Mononuclear cell (primary cell): ENCODE results near the gene SDC3. TPM values are rescaled to one million over a fixed set of nuclear protein-coding genes. Genes with fewer than 3 reads are reported as not detected.

Experiments
- H3K27me3 ChIP-seq: 2 replicates; pipeline ENCODE4 v1.6.0; 2011; ENCODE audit warnings: low read length, control low read depth; ENCODE audit not compliant: insufficient read depth
- H3K4me1 ChIP-seq: 2 replicates; pipeline ENCODE4 v1.5.1; 2011; ENCODE audit warnings: mild to moderate bottlenecking, low read length, control low read depth; ENCODE audit not compliant: insufficient read depth
- H3K4me3 ChIP-seq: 2 replicates; pipeline ENCODE4 v1.5.1; 2011; ENCODE audit warnings: mild to moderate bottlenecking, low read length, moderate library complexity
- H3K9me3 ChIP-seq: 2 replicates; pipeline ENCODE4 v1.5.1; 2011; ENCODE audit warnings: low read depth, mild to moderate bottlenecking, control low read depth, low read length
- total RNA-seq: library from RNA; depleted of rRNA; stranded (reverse); fragments of >200 nt; gene quantifications from one replicate; pipeline ENCODE4 v1.2.3, GENCODE V29; 2012

The SDC3 gene
- total RNA-seq, 1 donor: 0.73 TPM

- peaks cover 4% of the 10 kb centered on the region for H3K27me3 ChIP-seq
Observed at GRCh38 chr1:30890502-30891226, 17.9 kb downstream of the SDC3 start.

GRCh38 chr1:30889511-30889910 is 19.0 kb downstream of the SDC3 start:
- H3K4me1 ChIP-seq: no peaks in the 10 kb centered on the region
- H3K27me3 ChIP-seq: peaks cover 4% of the 10 kb centered on the region
- no peaks in the 10 kb centered on the region for H3K9me3 ChIP-seq
- H3K4me3 ChIP-seq: no peak overlapping the region

More at GRCh38 chr1:30890502-30891226, 17.9 kb downstream of the SDC3 start:
- Histone ChIP-seq H3K4me3 (no peak overlapping the region), H3K4me1 (no peaks in the 10 kb centered on the region), H3K9me3 (no peaks in the 10 kb centered on the region)

- H3K4me3 ChIP-seq: no peak overlapping the region
- no peaks in the 10 kb centered on the region for H3K4me1 ChIP-seq
- H3K27me3 ChIP-seq: peaks cover 4% of the 10 kb centered on the region
- no peaks in the 10 kb centered on the region for H3K9me3 ChIP-seq
Observed at GRCh38 chr1:30888975-30889374, 19.6 kb downstream of the SDC3 start.

GRCh38 chr1:30888391-30888790 is 20.2 kb downstream of the SDC3 start:
- Histone ChIP-seq H3K27me3 (peaks cover 4% of the 10 kb centered on the region), H3K4me1 (no peaks in the 10 kb centered on the region), H3K9me3 (no peaks in the 10 kb centered on the region), H3K4me3 (no peak overlapping the region)

- H3K4me1 ChIP-seq: no peaks in the 10 kb centered on the region
- no peak overlapping the region for H3K4me3 ChIP-seq
- H3K9me3 ChIP-seq: no peaks in the 10 kb centered on the region
- peaks cover 4% of the 10 kb centered on the region for H3K27me3 ChIP-seq
Observed at GRCh38 chr1:30887485-30888315, 20.9 kb downstream of the SDC3 start.

GRCh38 chr1:30886710-30887428 is 21.7 kb downstream of the SDC3 start:
- H3K4me3 ChIP-seq: no peak overlapping the region

GRCh38 chr1:30885570-30886522 is 22.7 kb downstream of the SDC3 start:
- Histone ChIP-seq H3K4me1 (no peaks in the 10 kb centered on the region), H3K27me3 (peaks cover 4% of the 10 kb centered on the region), H3K4me3 (no peak overlapping the region), H3K9me3 (no peaks in the 10 kb centered on the region)

More at GRCh38 chr1:30886710-30887428, 21.7 kb downstream of the SDC3 start:
- Histone ChIP-seq H3K27me3 (peaks cover 4% of the 10 kb centered on the region), H3K9me3 (no peaks in the 10 kb centered on the region), H3K4me1 (no peaks in the 10 kb centered on the region)

- H3K4me1 ChIP-seq: no peaks in the 10 kb centered on the region
Observed at GRCh38 chr1:30884723-30885122, 23.8 kb downstream of the SDC3 start.

GRCh38 chr1:30883389-30884172 is 25.0 kb downstream of the SDC3 start:
- H3K27me3 ChIP-seq: no peaks in the 10 kb centered on the region
- H3K4me3 ChIP-seq: no peak overlapping the region
- H3K9me3 ChIP-seq: no peaks in the 10 kb centered on the region
- no peaks in the 10 kb centered on the region for H3K4me1 ChIP-seq

More at GRCh38 chr1:30884723-30885122, 23.8 kb downstream of the SDC3 start:
- Histone ChIP-seq H3K4me3 (no peak overlapping the region), H3K27me3 (peaks cover 4% of the 10 kb centered on the region), H3K9me3 (no peaks in the 10 kb centered on the region)

- peaks cover under 1% of the 10 kb centered on the region for H3K4me1 ChIP-seq
- no peaks in the 10 kb centered on the region for H3K27me3 ChIP-seq
- H3K9me3 ChIP-seq: no peaks in the 10 kb centered on the region
- no peak overlapping the region for H3K4me3 ChIP-seq
Observed at GRCh38 chr1:30882678-30883388, 25.7 kb downstream of the SDC3 start.

GRCh38 chr1:30881319-30882181 is 27.0 kb downstream of the SDC3 start:
- Histone ChIP-seq H3K27me3 (no peaks in the 10 kb centered on the region), H3K4me1 (peaks cover 3% of the 10 kb centered on the region), H3K9me3 (no peaks in the 10 kb centered on the region), H3K4me3 (no peak overlapping the region)

GRCh38 chr1:30880678-30881318 is 27.8 kb downstream of the SDC3 start:
- H3K4me1 ChIP-seq: peaks cover 3% of the 10 kb centered on the region
- H3K27me3 ChIP-seq: no peaks in the 10 kb centered on the region
- no peak overlapping the region for H3K4me3 ChIP-seq
- no peaks in the 10 kb centered on the region for H3K9me3 ChIP-seq
